K562 (cell line): ENCODE data around the gene USP28. TPM values are rescaled to one million over a fixed set of nuclear protein-coding genes. Genes with fewer than 3 reads are reported as not detected.

ENCODE experiments used
- ARHGAP35 ChIP-seq: fragments of 450-650 bp; IDR thresholded peaks from 2 replicates; pipeline ENCODE4 v1.6.1; 2018; ENCODE audit not compliant: partially characterized antibody
- FOXK2 ChIP-seq, 2 experiments: fragments of 450-650 bp; IDR thresholded peaks in 1 of 2; conservative IDR thresholded peaks in 1 of 2; 2 replicates each; pipeline ENCODE4 v1.6.1; 2016; ENCODE audit warnings: low read depth in 2 of 2, mild to moderate bottlenecking in 1 of 2
- FOXP1 ChIP-seq: sonication (generic); formaldehyde crosslinking; IDR thresholded peaks from 2 replicates; pipeline ENCODE4 v1.8.0; 2022; ENCODE audit warnings: mild to moderate bottlenecking, missing genetic modification reagents
- HMG20B ChIP-seq: fragments of 250-450 bp; sonication (Bioruptor Pico); IDR thresholded peaks from 2 replicates; pipeline ENCODE4 v1.5.0; 2021; ENCODE audit warnings: mild to moderate bottlenecking
- NCOA1 ChIP-seq: fragments of 450-650 bp; IDR thresholded peaks from 2 replicates; pipeline ENCODE4 v1.6.1; 2016; ENCODE audit warnings: low read depth
- NCOR1 ChIP-seq: fragments of 450-650 bp; IDR thresholded peaks from 2 replicates; pipeline ENCODE4 v1.6.1; 2016; ENCODE audit warnings: mild to moderate bottlenecking, moderate library complexity
- NFIX ChIP-seq: fragments of 250-450 bp; sonication (Bioruptor Pico); IDR thresholded peaks from 2 replicates; pipeline ENCODE4 v1.4.0; 2020; ENCODE audit warnings: low read depth, mild to moderate bottlenecking, moderate library complexity
- NFXL1 ChIP-seq: fragments of 450-650 bp; formaldehyde crosslinking; IDR thresholded peaks from 2 replicates; pipeline ENCODE4 v1.4.0; 2021; ENCODE audit warnings: mild to moderate bottlenecking
- NRF1 ChIP-seq, 2 experiments: fragments of 450-650 bp; IDR thresholded peaks in 1 of 2; conservative IDR thresholded peaks in 1 of 2; 2 replicates each; pipeline ENCODE4 v1.6.1; 2014; ENCODE audit warnings: mild to moderate bottlenecking in 2 of 2
- PRMT5 ChIP-seq: sonication (generic); formaldehyde crosslinking; IDR thresholded peaks from 2 replicates; pipeline ENCODE4 v1.5.0; 2020; ENCODE audit warnings: missing genetic modification reagents
- RBM25 ChIP-seq: fragments of 200-400 bp; formaldehyde crosslinking; IDR thresholded peaks from 2 replicates; pipeline ENCODE4 v1.6.1; 2018; ENCODE audit warnings: low read length, low read depth, moderate library complexity; ENCODE audit not compliant: severe bottlenecking
- ZNF143 ChIP-seq: sonication (generic); formaldehyde crosslinking; IDR thresholded peaks from 2 replicates; pipeline ENCODE4 v1.9.0; 2022; ENCODE audit warnings: mild to moderate bottlenecking, missing genetic modification reagents
- ZNF785 ChIP-seq: fragments of 250-450 bp; sonication (Bioruptor Pico); IDR thresholded peaks from 2 replicates; pipeline ENCODE4 v1.4.0; 2020; ENCODE audit warnings: mild to moderate bottlenecking
- polyA plus RNA-seq, 8 experiments: library from polyadenylated mRNA; depleted of rRNA in 4 of 8; stranded (reverse) in 5 of 8; unstranded in 3 of 8; fragments of >200 nt; fragmentation: Nextera tagmentation in 2 of 8; fragmentation: Illumina TruSeq in 1 of 8; extraction: Ambion mirVana in 2 of 8; extraction: Trizol in 1 of 8; gene quantifications; 2 replicates each; pipeline versions ENCODE4 v1.2.1 to v1.2.3, GENCODE V29; 2011 to 2014; ENCODE audit warnings: inconsistent platforms in 1 of 8, missing spikeins in 1 of 8
- total RNA-seq, 7 experiments: library from RNA; depleted of rRNA in 6 of 7; stranded (reverse); fragments of >200 nt in 6 of 7; fragmentation: Illumina TruSeq in 2 of 7; extraction: Trizol in 2 of 7; gene quantifications; 2 replicates each; pipeline versions ENCODE4 v1.2.1 to v1.2.3, GENCODE V29; 2011 to 2021; ENCODE audit warnings: low replicate concordance in 1 of 7
- TF ChIP-seq, protein P1 (sequence below): sonication (generic); formaldehyde crosslinking; IDR thresholded peaks from 2 replicates; pipeline ENCODE4 v1.8.0; 2023; ENCODE audit warnings: mild to moderate bottlenecking, missing genetic modification reagents
- TF ChIP-seq, protein P2 (sequence below): fragments of 250-450 bp; sonication (Bioruptor Pico); IDR thresholded peaks from 2 replicates; pipeline ENCODE4 v1.6.1; 2021; ENCODE audit warnings: mild to moderate bottlenecking
- TF ChIP-seq, protein P3 (sequence below): fragments of 250-450 bp; sonication (Bioruptor Pico); IDR thresholded peaks from 2 replicates; pipeline ENCODE4 v1.5.1; 2021; ENCODE audit warnings: mild to moderate bottlenecking
- TF ChIP-seq, protein P4 (sequence below): fragments of 450-650 bp; formaldehyde crosslinking; IDR thresholded peaks from 2 replicates; pipeline ENCODE4 v1.4.0; 2020; ENCODE audit warnings: mild to moderate bottlenecking
- TF ChIP-seq, protein P5 (sequence below): fragments of 150-350 bp; IDR thresholded peaks from 2 replicates; pipeline ENCODE4 v1.6.1; 2014; ENCODE audit warnings: low read depth, mild to moderate bottlenecking, low read length, borderline replicate concordance

The USP28 gene
- total and polyA plus RNA-seq, 9 of the 15 experiments (the other 6 are each of a cell fraction or from before 2014, with no cell fraction given), result 3.7 to 42.7 (median 20.3) TPM

DNA sequence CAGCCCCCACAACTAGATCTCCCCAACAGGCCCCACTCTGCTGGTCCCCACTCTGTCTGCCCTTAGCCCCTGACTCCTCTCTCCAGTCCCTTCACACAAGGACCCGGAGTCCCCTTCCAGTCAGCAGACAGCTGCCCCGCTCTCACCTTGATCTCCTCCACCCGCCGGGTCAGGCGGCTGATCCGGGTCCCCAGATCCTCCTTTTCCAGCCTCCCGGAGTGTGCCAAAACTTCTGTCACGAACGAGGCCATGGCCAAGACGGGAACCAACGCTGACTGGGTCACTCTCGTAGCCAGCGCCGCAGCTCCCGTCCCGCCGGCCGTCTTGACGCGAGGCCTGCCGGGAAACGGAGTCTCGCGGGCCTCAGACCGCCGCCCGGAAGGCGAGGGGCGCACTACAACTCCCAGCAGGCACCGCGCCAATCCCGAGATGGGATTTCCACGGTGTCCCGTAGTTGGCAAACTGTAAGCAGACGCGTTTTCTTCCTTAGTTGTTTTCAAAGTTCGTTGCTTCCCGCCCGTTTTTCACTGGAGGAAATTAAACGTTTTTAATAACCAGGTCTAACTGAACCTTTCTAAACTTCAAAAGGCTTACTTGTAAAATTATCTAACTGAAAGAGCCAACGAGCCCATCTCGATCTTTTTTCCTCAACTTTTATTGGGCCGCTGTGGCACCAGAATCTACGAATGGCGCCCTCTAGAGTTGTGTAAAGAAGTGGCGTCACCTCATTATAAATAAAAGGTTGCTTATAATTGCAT lies 101.8 kb downstream of the USP28 start, which contains the start of gene ZW10 (continued):
- TF ChIP-seq, protein P1, sequence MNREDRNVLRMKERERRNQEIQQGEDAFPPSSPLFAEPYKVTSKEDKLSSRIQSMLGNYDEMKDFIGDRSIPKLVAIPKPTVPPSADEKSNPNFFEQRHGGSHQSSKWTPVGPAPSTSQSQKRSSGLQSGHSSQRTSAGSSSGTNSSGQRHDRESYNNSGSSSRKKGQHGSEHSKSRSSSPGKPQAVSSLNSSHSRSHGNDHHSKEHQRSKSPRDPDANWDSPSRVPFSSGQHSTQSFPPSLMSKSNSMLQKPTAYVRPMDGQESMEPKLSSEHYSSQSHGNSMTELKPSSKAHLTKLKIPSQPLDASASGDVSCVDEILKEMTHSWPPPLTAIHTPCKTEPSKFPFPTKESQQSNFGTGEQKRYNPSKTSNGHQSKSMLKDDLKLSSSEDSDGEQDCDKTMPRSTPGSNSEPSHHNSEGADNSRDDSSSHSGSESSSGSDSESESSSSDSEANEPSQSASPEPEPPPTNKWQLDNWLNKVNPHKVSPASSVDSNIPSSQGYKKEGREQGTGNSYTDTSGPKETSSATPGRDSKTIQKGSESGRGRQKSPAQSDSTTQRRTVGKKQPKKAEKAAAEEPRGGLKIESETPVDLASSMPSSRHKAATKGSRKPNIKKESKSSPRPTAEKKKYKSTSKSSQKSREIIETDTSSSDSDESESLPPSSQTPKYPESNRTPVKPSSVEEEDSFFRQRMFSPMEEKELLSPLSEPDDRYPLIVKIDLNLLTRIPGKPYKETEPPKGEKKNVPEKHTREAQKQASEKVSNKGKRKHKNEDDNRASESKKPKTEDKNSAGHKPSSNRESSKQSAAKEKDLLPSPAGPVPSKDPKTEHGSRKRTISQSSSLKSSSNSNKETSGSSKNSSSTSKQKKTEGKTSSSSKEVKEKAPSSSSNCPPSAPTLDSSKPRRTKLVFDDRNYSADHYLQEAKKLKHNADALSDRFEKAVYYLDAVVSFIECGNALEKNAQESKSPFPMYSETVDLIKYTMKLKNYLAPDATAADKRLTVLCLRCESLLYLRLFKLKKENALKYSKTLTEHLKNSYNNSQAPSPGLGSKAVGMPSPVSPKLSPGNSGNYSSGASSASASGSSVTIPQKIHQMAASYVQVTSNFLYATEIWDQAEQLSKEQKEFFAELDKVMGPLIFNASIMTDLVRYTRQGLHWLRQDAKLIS (CRISPR knock-in tag), result no peak
- no peak for TF ChIP-seq NFIX (CRISPR knock-in tag)
- TF ChIP-seq ZNF785 (CRISPR knock-in tag), result no peak
- TF ChIP-seq FOXP1, result no peak
- TF ChIP-seq, protein P2, sequence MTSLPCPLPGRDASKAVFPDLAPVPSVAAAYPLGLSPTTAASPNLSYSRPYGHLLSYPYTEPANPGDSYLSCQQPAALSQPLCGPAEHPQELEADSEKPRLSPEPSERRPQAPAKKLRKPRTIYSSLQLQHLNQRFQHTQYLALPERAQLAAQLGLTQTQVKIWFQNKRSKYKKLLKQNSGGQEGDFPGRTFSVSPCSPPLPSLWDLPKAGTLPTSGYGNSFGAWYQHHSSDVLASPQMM, result no peak
- TF ChIP-seq, protein P3, sequence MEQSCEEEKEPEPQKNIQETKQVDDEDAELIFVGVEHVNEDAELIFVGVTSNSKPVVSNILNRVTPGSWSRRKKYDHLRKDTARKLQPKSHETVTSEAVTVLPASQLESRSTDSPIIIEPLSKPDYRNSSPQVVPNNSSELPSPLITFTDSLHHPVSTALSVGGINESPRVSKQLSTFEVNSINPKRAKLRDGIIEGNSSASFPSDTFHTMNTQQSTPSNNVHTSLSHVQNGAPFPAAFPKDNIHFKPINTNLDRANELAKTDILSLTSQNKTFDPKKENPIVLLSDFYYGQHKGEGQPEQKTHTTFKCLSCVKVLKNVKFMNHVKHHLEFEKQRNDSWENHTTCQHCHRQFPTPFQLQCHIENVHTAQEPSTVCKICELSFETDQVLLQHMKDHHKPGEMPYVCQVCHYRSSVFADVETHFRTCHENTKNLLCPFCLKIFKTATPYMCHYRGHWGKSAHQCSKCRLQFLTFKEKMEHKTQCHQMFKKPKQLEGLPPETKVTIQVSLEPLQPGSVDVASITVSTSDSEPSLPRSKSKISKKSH (CRISPR knock-in tag), result no peak
- no peak for TF ChIP-seq ARHGAP35
- TF ChIP-seq NCOR1, result 0 out of 2 replicates have a peak, but pooled peaks have one; percentile 23
- TF ChIP-seq, protein P4, sequence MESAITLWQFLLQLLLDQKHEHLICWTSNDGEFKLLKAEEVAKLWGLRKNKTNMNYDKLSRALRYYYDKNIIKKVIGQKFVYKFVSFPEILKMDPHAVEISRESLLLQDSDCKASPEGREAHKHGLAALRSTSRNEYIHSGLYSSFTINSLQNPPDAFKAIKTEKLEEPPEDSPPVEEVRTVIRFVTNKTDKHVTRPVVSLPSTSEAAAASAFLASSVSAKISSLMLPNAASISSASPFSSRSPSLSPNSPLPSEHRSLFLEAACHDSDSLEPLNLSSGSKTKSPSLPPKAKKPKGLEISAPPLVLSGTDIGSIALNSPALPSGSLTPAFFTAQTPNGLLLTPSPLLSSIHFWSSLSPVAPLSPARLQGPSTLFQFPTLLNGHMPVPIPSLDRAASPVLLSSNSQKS (CRISPR knock-in tag), result no peak
- peak; percentile 38 to 65; a peak in 1 of 4 replicates for TF ChIP-seq FOXK2 (conservative IDR thresholded peaks at IDR 0.05 in 1 of 2, IDR thresholded peaks at IDR 0.05 in 1 of 2; ENCODE audit: low read depth in 2 of 2)
- peak; percentile 99 for TF ChIP-seq ZNF143 (CRISPR knock-in tag)
- TF ChIP-seq RBM25, result no peak
- TF ChIP-seq PRMT5, result no peak
- TF ChIP-seq, protein P5, sequence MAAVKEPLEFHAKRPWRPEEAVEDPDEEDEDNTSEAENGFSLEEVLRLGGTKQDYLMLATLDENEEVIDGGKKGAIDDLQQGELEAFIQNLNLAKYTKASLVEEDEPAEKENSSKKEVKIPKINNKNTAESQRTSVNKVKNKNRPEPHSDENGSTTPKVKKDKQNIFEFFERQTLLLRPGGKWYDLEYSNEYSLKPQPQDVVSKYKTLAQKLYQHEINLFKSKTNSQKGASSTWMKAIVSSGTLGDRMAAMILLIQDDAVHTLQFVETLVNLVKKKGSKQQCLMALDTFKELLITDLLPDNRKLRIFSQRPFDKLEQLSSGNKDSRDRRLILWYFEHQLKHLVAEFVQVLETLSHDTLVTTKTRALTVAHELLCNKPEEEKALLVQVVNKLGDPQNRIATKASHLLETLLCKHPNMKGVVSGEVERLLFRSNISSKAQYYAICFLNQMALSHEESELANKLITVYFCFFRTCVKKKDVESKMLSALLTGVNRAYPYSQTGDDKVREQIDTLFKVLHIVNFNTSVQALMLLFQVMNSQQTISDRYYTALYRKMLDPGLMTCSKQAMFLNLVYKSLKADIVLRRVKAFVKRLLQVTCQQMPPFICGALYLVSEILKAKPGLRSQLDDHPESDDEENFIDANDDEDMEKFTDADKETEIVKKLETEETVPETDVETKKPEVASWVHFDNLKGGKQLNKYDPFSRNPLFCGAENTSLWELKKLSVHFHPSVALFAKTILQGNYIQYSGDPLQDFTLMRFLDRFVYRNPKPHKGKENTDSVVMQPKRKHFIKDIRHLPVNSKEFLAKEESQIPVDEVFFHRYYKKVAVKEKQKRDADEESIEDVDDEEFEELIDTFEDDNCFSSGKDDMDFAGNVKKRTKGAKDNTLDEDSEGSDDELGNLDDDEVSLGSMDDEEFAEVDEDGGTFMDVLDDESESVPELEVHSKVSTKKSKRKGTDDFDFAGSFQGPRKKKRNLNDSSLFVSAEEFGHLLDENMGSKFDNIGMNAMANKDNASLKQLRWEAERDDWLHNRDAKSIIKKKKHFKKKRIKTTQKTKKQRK, result no peak
- no peak for TF ChIP-seq HMG20B (CRISPR knock-in tag)
- TF ChIP-seq NRF1 (conservative IDR thresholded peaks at IDR 0.05 in 1 of 2, IDR thresholded peaks at IDR 0.05 in 1 of 2), result peak; percentile 54 to 69; a peak in 3 of 4 replicates
- TF ChIP-seq NFXL1 (CRISPR knock-in tag), result no peak
- no peak for TF ChIP-seq NCOA1
